OCI-LY1 (cell line): ENCODE data around the gene SS18L1.

ENCODE experiments used
- EZH2 ChIP-seq: fragments of 200-600 bp; sonication (generic), shearing (Covaris generic); IDR thresholded peaks from 2 replicates; pipeline ENCODE4 v1.8.0; 2017; ENCODE audit warnings: borderline replicate concordance, mixed run types, mild to moderate bottlenecking, antibody characterized with exemption, low read length, moderate library complexity, mixed read lengths
- TF ChIP-seq, protein P1 (sequence below): fragments of 200-600 bp; sonication (generic), shearing (Covaris generic); IDR thresholded peaks from 2 replicates; pipeline ENCODE4 v1.5.1; 2017; ENCODE audit warnings: mild to moderate bottlenecking, antibody characterized with exemption, low read length, moderate library complexity, mixed read lengths

DNA sequence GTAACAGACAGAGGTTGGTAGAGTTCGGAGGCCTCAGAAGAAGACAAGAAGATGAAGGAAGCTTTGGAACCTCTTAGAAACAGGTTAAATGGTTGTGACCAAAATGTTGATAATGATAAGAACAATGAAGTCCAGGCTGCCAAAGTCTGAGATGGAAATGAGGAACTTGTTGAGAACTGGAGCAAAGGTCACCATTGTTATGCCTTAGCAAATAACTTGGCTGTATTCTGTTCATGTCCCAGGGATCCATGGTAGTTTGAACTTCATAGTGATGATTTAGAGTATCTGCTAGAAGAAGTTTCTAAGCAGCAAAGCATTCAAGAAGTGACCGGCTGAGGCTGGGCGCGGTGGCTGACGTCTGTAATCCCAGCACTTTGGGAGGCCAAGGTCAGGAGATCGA lies 32.4 kb upstream of the SS18L1 start:
- no peak for TF ChIP-seq EZH2
- TF ChIP-seq, protein P1, sequence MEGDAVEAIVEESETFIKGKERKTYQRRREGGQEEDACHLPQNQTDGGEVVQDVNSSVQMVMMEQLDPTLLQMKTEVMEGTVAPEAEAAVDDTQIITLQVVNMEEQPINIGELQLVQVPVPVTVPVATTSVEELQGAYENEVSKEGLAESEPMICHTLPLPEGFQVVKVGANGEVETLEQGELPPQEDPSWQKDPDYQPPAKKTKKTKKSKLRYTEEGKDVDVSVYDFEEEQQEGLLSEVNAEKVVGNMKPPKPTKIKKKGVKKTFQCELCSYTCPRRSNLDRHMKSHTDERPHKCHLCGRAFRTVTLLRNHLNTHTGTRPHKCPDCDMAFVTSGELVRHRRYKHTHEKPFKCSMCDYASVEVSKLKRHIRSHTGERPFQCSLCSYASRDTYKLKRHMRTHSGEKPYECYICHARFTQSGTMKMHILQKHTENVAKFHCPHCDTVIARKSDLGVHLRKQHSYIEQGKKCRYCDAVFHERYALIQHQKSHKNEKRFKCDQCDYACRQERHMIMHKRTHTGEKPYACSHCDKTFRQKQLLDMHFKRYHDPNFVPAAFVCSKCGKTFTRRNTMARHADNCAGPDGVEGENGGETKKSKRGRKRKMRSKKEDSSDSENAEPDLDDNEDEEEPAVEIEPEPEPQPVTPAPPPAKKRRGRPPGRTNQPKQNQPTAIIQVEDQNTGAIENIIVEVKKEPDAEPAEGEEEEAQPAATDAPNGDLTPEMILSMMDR: no peak
